Fibroblast of pulmonary artery (primary cell): ENCODE results near the gene EFNA4.

Experiments
- DNase-seq: peaks from one replicate; pipeline ENCODE4 v3.0.0-alpha.2; 2010; ENCODE audit warnings: low read depth
- H3K4me3 ChIP-seq: replicated peaks from 2 replicates; pipeline ENCODE4 v1.5.1; 2011; ENCODE audit warnings: low read depth, mild to moderate bottlenecking, control low read depth, low read length, moderate library complexity
- CTCF ChIP-seq: IDR thresholded peaks from 2 replicates; pipeline ENCODE4 v1.5.1; 2011; ENCODE audit warnings: mild to moderate bottlenecking, control low read depth, low read length, inconsistent platforms; ENCODE audit errors: missing control alignments

The EFNA4 gene

GRCh38 chr1:155040358-155041093 is 23.0 kb upstream of the EFNA4 start:
- no peak for TF ChIP-seq CTCF
- H3K4me3 ChIP-seq = no peak overlapping the region

GRCh38 chr1:155042789-155043188 is 20.8 kb upstream of the EFNA4 start:
- TF ChIP-seq CTCF = no peak
- no peak for DNase-seq
- H3K4me3 ChIP-seq = no peak overlapping the region

More at GRCh38 chr1:155040358-155041093, 23.0 kb upstream of the EFNA4 start:
- DNase-seq = no peak

- no peak for TF ChIP-seq CTCF
- H3K4me3 ChIP-seq = no peak overlapping the region
- no peak for DNase-seq
These were observed 20.2 kb upstream of the EFNA4 start for GRCh38 chr1:155043301-155043702.

DNA sequence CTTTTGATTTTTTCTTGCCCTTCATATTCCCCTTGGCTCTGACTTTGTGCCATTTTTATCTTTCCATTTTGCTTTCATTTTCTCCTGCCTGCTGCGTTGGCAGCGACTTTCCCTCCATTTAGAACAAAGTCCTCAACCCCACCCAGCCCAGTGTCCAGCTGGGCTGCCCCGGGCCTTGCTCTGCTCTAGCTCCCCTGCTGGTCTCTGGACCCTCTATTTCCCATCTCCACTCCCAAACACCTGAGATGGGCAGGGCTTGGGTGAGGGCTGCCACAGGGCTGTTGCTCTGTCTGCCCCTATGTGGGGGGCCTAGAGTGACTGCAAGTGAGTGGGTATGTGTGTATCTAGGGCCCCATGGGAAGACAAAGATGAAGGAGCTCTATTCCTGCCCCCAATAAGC is 19.7 kb upstream of the EFNA4 start:
- no peak for DNase-seq
- no peak overlapping the region for H3K4me3 ChIP-seq
- no peak for TF ChIP-seq CTCF

DNA sequence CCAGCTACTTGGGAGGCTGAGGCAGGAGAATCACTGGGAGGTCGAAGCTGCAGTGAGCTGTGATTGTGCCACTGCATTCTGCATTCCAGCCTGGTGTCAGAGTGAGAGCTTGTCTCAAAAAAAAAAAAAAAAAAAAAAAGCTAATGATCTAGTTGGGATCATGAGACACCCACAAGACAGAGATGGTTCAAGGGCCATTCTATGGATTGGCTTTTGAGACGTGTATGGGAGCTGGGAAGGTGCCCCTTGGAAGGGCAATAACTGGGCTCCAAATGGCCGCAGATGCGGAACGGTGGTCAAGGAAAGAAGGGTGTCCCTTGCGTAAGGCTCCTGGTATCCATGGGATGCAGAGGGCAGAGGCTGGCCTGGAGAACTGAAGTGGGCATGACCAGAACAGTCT is 19.2 kb upstream of the EFNA4 start:
- H3K4me3 ChIP-seq = no peak overlapping the region
- no peak for DNase-seq
- no peak for TF ChIP-seq CTCF

GRCh38 chr1:155044812-155045657 is 18.5 kb upstream of the EFNA4 start:
- peak; percentile 84 for TF ChIP-seq CTCF
- no peak overlapping the region for H3K4me3 ChIP-seq
- DNase-seq = peak; percentile 86
